Endothelial cell of umbilical vein (primary cell): ENCODE results near the gene IFRD2.

Source experiments
- CTCF ChIP-seq, 2 donors: IDR thresholded peaks; 1 replicate in 1 of 2; 2 replicates in 1 of 2; pipeline ENCODE4 v1.5.1; 2011; ENCODE audit warnings: low read length in 2 of 2, mild to moderate bottlenecking in 2 of 2, moderate library complexity in 2 of 2, control low read depth in 1 of 2, inconsistent platforms in 1 of 2, low read depth in 1 of 2; ENCODE audit not compliant: insufficient read depth in 1 of 2; ENCODE audit errors: extremely low read depth in 1 of 2
- EZH2 ChIP-seq: IDR thresholded peaks from 2 replicates; pipeline ENCODE4 v1.6.1; 2012; ENCODE audit warnings: borderline replicate concordance, low read depth, mild to moderate bottlenecking, moderate library complexity, low read length, inconsistent platforms; ENCODE audit not compliant: severe bottlenecking
- JUN ChIP-seq: IDR thresholded peaks from 2 replicates; pipeline ENCODE4 v1.6.1; 2011; ENCODE audit warnings: borderline replicate concordance, low read depth; ENCODE audit not compliant: insufficient read length, insufficient read depth
- MYC ChIP-seq: IDR thresholded peaks from one replicate; pipeline ENCODE4 v1.6.1; 2011; ENCODE audit warnings: mild to moderate bottlenecking, low read depth, low read length
- POLR2A ChIP-seq: IDR thresholded peaks from 2 replicates; pipeline ENCODE4 v1.6.1; 2012; ENCODE audit warnings: low read depth, mild to moderate bottlenecking, control low read depth, low read length
- POLR2AphosphoS5 ChIP-seq: IDR thresholded peaks from 2 replicates; pipeline ENCODE4 v1.6.1; 2012; ENCODE audit warnings: low read depth, mild to moderate bottlenecking, control low read depth, low read length, moderate library complexity; ENCODE audit not compliant: insufficient read depth

GRCh38 chr3:50268703-50269451, 23.4 kb downstream of the IFRD2 start, which contains the start of gene SEMA3B:
- TF ChIP-seq CTCF (IDR thresholded peaks at IDR 0.05; ENCODE audit: extremely low read depth in 1 of 2, insufficient read depth in 1 of 2, low read depth in 1 of 2, low read length in 2 of 2) (no peak), POLR2A (no peak), JUN (no peak), POLR2AphosphoS5 (no peak), MYC (no peak), EZH2 (no peak)
